NB4 (cell line): Measurements from ENCODE around the gene TEX10.

Source experiments
- CTCF ChIP-seq: IDR thresholded peaks from one replicate; pipeline ENCODE4 v1.5.1; 2012; ENCODE audit warnings: low read depth, low read length
- MAX ChIP-seq: IDR thresholded peaks from 2 replicates; pipeline ENCODE4 v1.6.1; 2011; ENCODE audit warnings: low read depth, low read length
- POLR2A ChIP-seq: IDR thresholded peaks from 2 replicates; pipeline ENCODE4 v1.6.1; 2011; ENCODE audit warnings: mild to moderate bottlenecking; ENCODE audit not compliant: insufficient read length; ENCODE audit errors: extremely low read depth

- TF ChIP-seq CTCF (no peak), POLR2A (no peak), MAX (no peak)
Observed at GRCh38 chr9:100285601-100286000, 67.1 kb downstream of the TEX10 start.
